Measurements from ENCODE around the gene BSPH1.

- TF ChIP-seq CTCF (IDR thresholded peaks at IDR 0.05; ENCODE audit: insufficient read depth, low read length, poor library complexity, severe bottlenecking) (no peak), EZH2phosphoT487 (conservative IDR thresholded peaks at IDR 0.05; ENCODE audit: low read length) (no peak)
Measured at GRCh38 chr19:47992070-47992469, at the start of gene BSPH1.
